HG03097 (cell line): ENCODE measurements around the gene RARG.
"Not testable (repeated sequence)": the region's sequence is repeated elsewhere in the genome, so short reads cannot be mapped to it uniquely, and the experiment has no call there.

ENCODE experiments used
- ATAC-seq: cut with Tn5 transposase; IDR thresholded peaks from one replicate; pipeline ENCODE4 v1.9.1; 2021; ENCODE audit not compliant: unreplicated experiment, low FRiP score

The RARG gene

DNA sequence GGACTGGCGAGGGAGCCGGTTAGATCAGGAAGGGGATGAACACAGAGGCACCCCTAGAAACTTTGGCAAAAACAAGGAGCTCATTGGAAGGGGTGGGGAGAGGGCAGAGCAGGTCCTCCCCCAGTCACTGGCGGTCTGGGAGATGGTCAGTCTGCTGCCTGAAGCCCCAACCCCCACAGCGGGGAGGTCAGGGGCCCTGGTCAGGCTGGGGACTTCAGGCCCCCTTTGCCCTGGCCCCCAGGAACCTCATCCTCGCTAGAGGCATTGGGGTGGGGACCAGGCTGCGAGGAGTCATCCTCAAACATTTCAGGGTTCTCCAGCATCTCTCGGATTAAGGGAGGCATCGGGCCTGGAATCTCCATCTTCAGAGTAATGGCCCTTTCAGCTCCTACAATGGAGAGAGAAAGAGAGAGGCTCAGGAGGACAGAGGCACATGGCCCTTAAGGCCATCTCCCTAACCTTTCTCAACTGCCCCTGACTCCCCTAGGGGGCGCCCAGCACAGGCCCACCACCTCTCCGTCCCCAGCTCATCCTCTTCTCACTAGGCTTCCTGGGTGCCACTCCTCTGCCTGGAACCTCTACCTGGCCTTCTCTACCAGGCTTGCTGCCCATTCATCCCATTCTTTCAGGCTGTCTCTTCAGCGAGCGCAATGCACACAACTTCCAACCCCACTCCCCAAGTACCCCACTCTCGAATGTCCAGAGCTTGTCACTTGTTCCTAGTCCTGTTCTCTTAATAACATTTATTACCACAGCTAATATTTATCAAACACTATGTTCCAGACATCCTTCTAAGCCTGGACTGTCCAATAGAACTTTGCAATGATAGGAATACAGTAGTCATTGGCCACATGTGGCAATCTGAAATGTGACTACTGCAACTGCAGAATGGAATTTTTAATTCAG, 20.3 kb downstream of the RARG start:
- ATAC-seq: no peak

DNA sequence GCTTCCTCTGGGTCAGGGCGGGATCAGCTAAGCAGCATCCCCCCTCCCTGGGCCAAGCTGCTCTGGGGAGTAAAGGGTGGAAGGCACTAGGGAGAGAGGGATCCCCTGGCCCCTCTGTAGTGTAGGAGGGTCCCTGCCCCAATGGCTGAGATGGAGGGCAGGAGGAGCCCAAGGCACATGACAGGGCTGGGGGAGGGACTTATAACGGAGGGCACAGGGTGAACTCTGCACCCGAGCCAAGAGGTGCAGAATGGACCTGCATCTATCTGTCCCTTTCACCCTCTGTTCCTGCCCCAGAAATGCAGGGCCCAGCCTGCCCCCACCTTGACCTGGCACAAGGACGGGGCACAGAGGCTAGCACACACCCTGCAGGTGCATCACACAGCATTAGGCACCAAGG, 21.2 kb downstream of the RARG start:
- ATAC-seq: no peak

DNA sequence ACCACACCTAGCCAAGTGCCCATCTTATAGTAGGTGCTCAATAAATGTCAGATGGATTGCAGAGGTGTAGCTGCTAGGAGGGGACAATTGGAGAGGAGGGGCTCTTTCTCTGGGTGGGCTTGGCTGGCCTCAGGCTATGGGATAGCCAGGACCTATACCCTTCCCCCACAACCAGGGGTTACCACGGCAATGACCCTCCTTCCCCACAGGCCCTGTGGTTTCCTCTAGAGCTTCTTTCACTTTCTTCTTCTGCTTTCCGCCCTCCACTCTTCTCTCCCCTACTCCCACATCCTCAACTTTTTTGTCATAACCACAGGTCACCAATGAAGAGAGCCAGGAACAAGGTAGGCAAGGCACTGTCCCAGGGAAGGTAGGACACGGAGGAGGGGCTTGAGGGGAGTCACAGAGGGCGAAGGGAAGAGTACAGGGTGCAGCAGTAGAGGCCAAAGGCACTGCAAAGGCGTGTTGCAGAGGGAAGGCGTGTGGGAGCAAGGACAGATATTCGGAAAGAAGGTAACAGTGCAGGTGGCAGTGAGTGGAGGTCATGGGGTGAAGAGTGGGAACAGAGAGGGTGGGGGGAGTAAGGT, 23.0 kb downstream of the RARG start:
- ATAC-seq: no peak

DNA sequence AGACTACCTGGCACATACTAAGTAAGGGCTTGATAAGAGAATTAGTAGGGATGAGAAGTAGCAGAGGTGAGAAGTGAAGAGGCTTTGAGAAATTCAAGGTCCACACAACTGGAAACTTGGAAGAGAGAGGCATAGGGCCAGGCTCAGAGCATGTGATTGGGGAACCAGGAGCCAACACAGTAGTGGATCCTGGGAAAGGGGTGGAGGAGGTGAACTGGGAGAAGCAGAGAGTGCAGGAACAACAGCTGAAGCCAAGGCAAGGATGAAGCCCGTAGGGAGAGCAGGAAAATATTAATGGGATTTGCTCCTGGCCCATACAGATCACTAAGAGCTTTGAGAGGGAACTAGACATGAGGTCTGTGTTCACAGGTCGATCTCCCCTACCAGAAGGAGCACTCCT, 23.6 kb downstream of the RARG start:
- ATAC-seq: no peak

DNA sequence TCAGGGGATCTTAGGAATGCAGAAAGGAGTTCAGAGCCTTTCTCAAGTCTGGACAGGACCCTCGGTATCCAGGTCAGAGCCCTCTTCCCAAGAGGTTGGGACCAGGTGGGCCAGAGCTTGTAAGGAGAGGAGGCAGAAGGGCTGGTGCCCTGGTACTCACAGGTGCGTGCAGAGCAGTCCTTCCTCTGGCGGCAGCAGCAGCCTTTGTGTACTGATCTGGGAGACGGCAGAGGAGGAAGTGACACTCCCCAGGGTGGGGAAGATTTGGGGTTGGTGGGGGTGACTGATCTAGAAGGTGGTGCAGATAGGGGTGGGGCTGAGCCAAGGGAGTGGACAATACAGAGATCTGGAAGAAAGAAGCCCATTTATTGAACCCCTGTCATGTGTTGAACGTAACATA, 25.0 kb downstream of the RARG start, which contains the start of gene ITGB7:
ITGB7 (minus strand) TSS at position 210 of the 400 bp plus-strand sequence. CDS start 6,808 bp downstream, outside the sequence.
- peak; percentile 37 for ATAC-seq

DNA sequence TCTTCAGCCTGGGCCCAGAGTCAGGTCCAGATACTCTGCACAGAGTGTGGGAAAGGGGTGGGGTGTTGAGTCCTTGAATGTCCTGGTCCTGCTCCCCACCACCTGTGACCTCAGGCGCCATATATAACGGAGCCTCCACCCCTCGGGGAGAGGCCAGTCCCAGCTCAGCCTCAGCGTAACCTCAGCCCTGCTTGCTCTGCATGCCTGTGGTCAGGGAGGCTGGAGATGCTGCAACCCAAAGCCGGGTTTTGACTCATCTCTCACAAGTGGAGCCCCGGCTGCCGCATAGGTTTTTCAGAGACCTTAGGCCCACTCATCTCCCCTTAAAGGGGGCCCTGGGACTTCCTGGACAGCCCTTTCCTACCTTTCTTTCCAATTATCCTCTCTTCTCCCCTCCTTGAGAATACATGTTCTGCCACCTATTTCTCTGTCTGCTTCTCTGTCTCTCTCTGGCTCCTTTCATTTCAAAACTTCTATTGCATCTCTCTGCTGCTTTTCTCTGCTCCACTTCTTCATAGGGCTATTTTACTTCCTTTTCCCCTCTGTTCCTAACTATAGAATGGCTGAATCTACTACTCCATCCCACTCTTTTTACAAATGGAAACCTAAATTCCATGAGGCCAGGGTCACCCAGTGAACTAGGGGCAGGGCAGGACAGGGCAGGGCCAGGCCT, 26.1 kb downstream of the RARG start:
- ATAC-seq: peak; percentile 51

DNA sequence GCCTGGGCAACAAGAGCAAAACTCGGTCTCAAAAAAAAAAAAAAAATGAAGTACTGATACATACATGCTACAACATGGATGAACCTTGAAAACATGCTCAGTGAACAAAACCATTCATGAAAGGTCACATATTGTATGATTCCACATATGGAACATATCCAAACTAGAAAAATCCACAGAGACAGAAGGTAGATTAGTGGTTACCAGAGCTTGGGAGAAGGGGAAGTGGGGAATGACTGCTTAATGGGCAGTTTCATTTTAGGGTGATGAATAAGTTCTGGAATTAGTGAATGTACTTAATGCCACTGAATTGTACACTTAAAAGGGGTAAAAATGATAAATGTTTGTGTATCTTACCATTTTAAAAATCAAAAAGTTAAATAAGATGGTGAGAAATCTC, 27.7 kb downstream of the RARG start:
- ATAC-seq: no peak

DNA sequence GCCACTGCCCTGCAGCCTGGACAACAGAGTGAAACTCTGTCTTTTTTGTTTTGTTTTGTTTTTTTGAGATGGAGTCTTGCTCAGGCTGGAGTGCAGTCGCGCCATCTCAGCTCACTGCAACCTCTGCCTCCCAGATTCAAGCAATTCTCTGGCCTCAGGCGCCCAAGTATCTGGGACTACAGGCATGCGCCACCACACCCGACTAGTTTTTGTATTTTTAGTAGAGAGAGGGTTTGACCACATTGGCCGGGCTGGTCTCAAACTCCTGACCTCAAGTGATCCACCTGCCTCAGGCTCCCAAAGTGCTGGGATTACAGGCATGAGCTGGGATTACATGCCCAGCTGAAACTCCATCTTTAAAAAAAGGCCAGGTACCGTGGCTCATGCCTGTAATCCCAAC, 29.7 kb downstream of the RARG start:
- ATAC-seq: not testable (repeated sequence)

DNA sequence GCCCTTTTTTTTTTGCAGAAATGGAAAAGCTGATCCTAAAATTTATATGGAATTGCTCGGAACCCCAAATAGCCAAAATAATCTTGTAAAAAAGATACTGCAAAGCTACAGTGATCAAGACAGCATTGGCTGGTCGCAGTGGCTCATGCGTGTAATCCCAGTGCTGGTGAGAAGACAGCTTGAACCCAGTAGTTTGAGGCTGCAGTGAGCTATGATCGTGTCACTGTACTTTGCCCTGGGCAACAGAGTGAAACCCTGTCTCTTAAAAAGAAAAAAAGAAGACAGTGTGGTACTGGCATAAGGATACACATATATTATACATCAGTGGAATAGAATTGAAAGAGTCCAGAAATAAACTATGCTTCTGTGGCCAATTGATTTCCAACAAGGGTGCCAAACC, 30.4 kb downstream of the RARG start:
- ATAC-seq: no peak

DNA sequence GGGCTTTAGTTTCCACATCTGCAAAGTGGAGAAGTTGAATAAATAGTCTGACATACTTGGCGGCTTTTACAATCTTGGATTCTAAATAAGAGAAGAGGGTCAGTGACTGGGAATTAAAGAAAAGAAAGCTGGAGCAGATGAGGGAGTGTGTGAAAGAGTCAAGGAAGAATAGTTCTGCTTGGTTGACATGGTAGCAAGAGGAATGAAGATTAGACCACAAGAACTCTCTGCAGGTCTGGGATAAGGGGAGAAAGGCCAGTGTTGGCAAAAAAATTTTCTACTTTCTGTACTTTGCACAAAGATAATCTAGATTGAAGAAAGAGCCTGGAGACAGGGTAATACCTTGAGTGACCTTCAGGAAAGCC, 30.9 kb downstream of the RARG start:
- no peak for ATAC-seq

DNA sequence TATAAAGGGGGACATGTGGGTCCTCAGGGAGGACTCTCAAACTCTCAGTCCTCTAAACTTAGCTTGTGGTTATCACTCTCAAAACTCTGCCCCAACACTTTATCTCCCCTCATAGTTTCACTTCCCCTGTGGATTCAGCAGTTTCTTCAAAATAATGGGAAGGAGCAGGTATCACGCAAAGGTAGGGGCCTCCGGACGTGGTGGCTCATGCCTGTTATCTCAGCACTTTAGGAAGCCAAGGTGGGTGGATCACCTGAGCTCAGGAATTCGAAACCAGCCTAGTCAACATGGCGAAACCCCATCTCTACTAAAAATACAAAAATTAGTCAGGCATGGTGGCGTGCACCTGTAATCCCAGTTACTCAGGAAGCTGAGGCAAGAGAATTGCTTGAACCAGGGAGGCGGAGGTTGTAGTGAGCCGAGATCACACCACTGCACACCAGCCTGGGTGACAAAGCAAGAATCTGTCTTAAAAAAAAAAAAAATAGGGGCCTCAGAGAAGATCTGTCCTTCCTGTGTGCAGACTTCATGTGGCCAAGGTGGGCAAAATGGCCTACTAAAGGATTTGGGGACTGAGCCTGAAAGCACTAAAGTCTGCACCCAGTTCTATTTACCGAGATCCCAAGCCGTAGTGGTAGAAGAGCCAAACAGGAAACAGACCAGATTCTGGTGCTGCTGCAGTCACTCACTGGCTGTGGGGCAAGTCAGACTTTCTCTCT, 31.4 kb downstream of the RARG start:
- ATAC-seq: no peak

DNA sequence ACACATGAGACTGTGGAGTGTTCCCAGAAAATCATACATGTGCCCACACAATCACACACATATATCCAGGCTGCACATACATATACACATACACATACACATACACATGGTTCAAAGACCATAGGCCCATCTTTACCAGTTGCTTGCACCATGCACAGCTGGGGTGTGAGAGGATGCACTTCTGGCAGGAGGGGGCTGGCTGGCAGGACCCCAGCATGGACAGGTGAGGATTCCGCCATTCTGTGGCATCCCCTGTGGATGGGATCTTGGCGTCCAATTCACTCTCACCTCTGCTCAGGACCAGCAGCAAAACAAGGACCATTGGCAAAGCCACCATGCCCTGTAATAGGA, 31.9 kb downstream of the RARG start:
- ATAC-seq: no peak

DNA sequence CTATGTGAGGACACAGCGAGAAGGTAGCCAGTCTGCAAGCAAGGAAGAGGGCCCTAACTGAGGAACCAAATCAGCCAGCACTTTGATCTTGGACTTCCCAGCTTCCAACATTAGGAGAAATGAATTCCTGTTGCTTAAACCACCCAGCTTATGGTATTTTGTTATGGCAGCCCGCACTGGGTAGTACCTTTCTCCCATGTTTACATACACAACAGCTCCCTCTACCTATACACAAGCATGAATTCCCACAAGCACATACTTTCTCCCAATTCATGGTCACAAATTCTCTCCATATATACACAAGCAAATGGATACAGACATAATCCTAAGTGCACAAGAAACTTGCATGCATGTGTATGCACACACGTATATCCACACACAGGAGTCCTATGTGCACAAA, 32.3 kb downstream of the RARG start:
- no peak for ATAC-seq

DNA sequence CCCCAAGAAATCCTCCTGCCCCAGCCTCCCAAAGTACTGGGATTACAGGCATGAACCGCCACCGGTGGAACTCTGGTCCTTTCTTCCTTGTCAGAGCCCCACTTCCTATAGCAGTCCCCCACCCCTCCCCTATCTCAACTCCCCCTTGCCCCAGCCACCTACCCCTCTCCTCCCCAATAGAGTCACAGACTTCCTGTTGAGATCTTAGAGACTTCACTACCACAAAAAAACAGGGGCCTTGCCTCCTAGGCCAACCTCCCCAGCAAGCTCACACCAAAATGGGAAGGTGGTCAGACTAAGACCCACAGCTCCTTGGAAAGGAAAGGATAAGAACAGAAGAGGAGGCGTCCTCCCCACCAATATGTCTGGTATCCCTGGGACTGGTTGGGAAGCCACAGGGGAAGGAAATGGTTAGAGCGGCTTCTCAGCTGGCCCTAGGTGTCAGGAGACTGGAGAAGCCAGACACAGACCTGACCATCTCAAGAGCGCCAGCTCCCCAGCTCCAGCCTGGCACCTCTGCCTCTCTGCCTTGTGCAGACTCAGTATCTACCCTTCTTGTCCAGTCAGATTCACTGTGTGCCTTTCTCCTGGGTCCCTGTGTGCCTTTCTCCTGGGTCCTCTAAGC, 33.4 kb downstream of the RARG start:
- ATAC-seq: no peak

DNA sequence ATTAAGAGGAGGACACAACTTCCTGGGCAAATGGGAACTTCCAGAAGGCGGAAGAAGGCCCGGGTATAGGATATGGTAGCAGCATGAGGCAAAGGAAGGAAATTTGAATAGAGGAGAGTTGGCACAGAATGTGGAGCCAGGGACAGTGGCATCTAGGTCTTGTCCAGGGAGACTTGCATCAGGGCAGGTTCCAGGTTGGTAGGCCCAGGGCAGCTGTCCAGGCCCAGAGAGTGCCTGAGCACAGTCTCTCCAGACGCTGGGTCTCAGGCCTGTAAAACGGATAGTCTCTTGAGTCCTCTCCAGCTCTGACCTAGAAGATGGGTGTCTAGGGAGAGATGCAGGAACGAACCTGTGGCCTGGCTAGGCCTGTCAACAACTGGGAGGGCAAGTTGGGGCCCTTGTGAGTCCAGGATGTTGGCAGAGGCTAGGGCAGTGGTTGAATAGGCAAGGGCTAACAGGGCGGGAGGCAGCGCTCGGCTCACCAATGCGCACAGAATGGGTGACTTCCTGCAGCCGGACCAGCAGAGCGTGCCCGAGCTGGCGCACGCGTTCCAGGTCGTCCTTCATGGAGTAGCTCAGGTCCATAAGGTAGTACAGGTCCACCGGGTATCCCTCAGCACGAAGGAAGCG, 34.9 kb downstream of the RARG start:
- no peak for ATAC-seq

DNA sequence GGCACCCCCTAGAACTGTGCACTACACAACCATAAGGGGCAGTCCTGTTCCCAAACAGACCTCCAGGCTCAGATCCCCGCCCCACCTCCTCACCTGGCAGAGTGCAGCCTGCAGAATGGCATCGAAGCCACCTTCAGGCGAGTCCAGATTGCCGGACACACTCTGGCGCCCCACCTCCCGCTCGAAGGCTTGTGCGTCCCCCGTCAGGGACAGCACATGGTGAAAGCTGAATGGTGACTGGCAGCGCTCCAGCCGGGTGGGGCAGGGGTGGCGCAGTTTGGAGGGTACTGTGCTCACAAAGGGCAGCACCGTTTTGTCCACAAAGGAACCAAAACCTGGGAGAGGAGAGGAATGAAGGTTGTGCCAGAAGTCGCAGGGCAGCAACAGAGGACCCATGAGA, 35.5 kb downstream of the RARG start:
- no peak for ATAC-seq

DNA sequence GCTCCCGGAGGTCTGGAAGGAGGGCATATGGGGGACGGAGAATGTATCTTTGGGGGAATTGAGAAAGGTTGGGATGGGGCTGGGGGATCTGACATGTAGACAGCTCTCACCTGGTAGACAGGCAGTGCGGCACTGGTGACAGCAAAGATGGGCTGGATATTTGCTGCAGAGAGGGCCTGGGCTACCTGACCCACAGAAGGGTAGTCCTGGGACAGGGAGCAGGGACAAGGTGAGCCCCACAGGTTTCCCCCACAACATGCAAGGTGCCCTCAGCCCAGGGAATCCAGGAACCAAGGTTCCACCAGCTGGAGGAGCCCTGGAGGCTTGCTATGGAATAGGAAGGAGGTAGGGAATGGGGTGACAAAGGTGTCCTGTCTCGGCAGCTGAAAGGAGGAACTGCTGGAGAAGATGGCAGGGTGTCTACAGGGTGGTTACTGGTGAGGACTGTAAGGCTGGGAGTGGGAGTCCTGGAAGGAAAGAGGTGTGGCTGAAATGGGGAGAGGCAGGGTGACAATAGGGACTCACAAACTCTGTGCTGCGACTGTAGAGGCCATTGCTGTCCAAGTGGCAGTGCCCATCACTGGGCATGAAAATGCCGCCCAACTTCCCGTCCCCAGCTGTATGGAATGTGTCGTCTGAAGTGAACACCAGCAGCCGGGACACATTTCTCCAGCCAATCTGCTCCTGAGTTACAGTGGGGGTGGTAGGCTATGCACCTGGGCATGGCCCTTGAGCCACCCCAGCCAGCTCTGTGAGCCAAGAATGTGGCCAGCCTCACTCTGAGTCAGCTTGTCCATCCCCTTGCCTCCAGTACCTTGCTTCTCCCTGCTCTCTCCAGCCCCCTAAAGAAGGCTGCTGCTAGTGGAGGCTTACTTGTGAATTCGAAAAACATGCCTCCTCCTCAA, 36.2 kb downstream of the RARG start:
- ATAC-seq: no peak

DNA sequence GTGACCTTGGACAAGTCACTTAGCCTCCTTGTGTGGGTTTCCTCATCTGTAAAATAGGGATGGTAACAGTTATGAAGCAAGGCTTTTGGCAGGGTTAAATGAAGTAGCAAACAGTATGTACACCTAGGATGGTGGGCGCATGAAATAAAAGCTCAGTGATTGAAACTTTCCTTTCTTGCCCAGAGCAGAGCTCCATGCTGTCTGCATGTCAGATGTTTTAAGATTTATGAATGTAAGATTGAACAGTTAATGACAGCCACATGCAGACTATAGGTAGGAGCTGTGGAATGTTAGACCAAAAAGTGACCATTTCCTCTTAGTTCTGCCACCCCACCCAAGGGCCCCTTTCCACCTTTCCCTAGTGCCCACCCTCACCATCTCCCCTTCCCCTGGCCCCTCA, 37.0 kb downstream of the RARG start:
- no peak for ATAC-seq

DNA sequence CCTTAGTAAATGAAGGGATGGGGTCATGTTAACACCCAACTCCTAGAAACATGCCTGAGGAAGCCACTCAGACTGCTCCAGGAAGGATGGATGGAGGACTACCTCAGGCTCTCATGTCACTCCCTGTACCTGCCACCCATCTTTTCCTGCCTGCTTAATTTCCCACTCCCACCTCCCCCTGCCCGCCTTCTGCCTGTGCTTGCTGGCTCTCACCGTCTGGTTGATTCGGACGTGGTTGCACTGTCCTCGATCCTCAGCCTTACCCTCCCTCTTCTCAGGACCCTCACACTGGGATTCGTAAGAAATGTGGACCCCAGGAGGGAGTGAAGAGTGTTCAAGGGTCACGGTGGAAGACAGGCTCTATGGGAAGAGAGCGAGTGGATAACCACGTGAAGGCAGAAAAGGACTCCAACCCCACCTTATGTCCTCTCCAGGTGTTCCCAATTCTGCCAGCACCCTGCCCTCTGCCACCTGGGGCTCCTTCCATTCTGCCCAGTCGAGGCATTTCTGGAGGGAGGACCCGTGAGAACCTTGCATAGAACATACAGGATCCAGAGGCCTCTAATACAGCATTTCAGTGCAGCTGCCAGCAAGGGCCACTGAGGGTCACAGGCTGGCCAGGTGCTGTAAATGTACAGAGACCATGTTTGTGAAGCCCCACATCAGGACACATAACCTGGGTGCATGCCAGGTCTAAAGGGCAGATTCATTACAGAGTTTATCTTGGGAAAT, 37.9 kb downstream of the RARG start:
- ATAC-seq: no peak
